ENCODE measurements around the gene GJA5. TPM values are rescaled to one million over a fixed set of nuclear protein-coding genes. Genes with fewer than 3 reads are reported as not detected.

The GJA5 gene
- total RNA-seq, 1 experiment from 2014 or later, result 1.1 TPM

DNA sequence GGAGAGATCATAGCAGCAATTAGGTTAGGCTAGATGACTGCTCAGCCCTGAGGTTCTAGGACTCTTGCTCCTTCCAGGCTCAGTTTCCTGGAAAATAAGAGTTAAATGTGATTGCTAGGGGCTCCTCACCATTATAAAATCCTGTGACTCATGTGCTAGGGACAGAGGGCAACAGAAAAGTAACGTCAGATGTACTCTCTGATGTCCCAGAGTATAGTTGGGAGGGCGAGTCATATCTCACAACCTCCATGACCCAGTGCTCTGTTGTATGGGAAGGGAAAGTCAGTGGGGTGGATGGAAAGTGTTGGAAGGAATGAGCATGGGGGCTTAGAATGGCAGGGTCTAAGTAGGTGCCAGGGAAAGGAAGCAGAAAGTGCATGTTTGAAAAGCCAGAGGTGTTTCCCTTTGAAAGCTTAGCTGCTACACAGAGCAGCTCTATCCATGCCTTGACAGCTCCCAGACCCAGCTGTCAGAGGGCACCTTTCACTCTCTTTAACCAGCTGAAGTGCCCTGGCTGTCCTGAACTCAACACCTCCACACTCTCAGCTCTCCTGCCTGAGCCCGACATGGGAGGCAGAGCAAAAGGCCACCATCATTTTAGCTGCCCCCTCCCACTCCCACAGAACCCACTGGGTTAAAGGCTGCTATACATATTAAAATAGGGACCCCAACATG lies 11.6 kb downstream of the GJA5 start:
- peak; percentile 57 for ATAC-seq
- Histone ChIP-seq H3K27me3 (ENCODE audit: low read length) (no peaks in the 10 kb centered on the region), H3K4me3 (ENCODE audit: low read length) (no peak overlapping the region), H4K20me1 (ENCODE audit: low read length) (no peaks in the 10 kb centered on the region), H3K79me2 (ENCODE audit: low read length) (no peaks in the 10 kb centered on the region), H3K4me1 (ENCODE audit: insufficient read depth, low read length) (peaks cover 33% of the 10 kb centered on the region), H3K4me2 (ENCODE audit: low read length) (no peak overlapping the region), H3K9me3 (ENCODE audit: low read length) (no peaks in the 10 kb centered on the region), H3K9me2 (replicated peaks; ENCODE audit: low read length) (no peaks in the 10 kb centered on the region), H3K36me3 (ENCODE audit: low read depth, low read length) (no peaks in the 10 kb centered on the region), H3F3A (ENCODE audit: low read length, unreplicated experiment) (no peaks in the 10 kb centered on the region), H3K27ac (ENCODE audit: low read length) (peak overlapping the region; percentile 21), H3K9ac (ENCODE audit: low read length) (no peak overlapping the region), H2AFZ (ENCODE audit: low read length) (no peak overlapping the region)
- peak; percentile 50 for DNase-seq
- ChIA-PET POLR2A (ENCODE audit: unreplicated experiment) (no interaction called here), CTCF (no interaction called here)
- intact Hi-C loops (cut with micrococcal nuclease), result no loop called here
- no TSS peak for BruUV-seq (replicated peaks)
- TF ChIP-seq EZH2phosphoT487 (IDR thresholded peaks at IDR 0.05; ENCODE audit: borderline replicate concordance, low read length), result no peak
- no peak for TF ChIP-seq EZH2 (IDR thresholded peaks at IDR 0.05; ENCODE audit: low read length, unreplicated experiment)
- TF ChIP-seq, protein P1, sequence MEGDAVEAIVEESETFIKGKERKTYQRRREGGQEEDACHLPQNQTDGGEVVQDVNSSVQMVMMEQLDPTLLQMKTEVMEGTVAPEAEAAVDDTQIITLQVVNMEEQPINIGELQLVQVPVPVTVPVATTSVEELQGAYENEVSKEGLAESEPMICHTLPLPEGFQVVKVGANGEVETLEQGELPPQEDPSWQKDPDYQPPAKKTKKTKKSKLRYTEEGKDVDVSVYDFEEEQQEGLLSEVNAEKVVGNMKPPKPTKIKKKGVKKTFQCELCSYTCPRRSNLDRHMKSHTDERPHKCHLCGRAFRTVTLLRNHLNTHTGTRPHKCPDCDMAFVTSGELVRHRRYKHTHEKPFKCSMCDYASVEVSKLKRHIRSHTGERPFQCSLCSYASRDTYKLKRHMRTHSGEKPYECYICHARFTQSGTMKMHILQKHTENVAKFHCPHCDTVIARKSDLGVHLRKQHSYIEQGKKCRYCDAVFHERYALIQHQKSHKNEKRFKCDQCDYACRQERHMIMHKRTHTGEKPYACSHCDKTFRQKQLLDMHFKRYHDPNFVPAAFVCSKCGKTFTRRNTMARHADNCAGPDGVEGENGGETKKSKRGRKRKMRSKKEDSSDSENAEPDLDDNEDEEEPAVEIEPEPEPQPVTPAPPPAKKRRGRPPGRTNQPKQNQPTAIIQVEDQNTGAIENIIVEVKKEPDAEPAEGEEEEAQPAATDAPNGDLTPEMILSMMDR (conservative IDR thresholded peaks at IDR 0.05; ENCODE audit: low read depth, low read length), result no peak

DNA sequence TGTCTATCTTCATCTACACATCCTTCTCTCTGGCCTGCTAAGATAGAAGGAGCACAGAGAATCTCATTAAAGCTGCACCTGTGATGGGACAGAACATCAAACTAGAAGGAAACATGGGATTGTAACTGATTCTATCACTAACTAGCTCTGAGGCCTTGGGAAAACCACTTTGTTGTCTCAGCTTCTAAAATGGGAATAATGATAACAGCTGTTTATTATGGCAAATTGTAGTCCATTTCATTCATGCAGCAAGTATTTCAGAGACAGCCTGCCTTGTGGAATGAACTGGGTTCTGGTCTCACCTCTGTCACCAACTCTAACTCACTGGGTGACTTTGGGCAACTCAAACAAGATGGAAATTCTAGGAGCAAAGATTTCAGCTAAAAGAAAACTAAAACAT lies 12.4 kb downstream of the GJA5 start:
- no peak for DNase-seq
- intact Hi-C loops (cut with micrococcal nuclease), result no loop called here
- H3K9ac ChIP-seq (ENCODE audit: low read length), result no peak overlapping the region
- peaks cover 33% of the 10 kb centered on the region for H3K4me1 ChIP-seq (ENCODE audit: insufficient read depth, low read length)
- ChIA-PET CTCF (no interaction called here), POLR2A (ENCODE audit: unreplicated experiment) (no interaction called here)
- ATAC-seq, result no peak
- no peaks in the 10 kb centered on the region for H3K36me3 ChIP-seq (ENCODE audit: low read depth, low read length)
- H3K4me3 ChIP-seq (ENCODE audit: low read length), result no peak overlapping the region
- no peak for TF ChIP-seq EZH2 (IDR thresholded peaks at IDR 0.05; ENCODE audit: low read length, unreplicated experiment)
- TF ChIP-seq, protein P1 (conservative IDR thresholded peaks at IDR 0.05; ENCODE audit: low read depth, low read length), result no peak
- no peaks in the 10 kb centered on the region for H3F3A ChIP-seq (ENCODE audit: low read length, unreplicated experiment)
- no TSS peak for BruUV-seq (replicated peaks)
- no peaks in the 10 kb centered on the region for H3K9me3 ChIP-seq (ENCODE audit: low read length)
- no peak overlapping the region for H3K4me2 ChIP-seq (ENCODE audit: low read length)
- H3K27ac ChIP-seq (ENCODE audit: low read length), result no peak overlapping the region
- no peaks in the 10 kb centered on the region for H4K20me1 ChIP-seq (ENCODE audit: low read length)
- no peaks in the 10 kb centered on the region for H3K79me2 ChIP-seq (ENCODE audit: low read length)
- no peak overlapping the region for H2AFZ ChIP-seq (ENCODE audit: low read length)
- H3K9me2 ChIP-seq (replicated peaks; ENCODE audit: low read length), result no peaks in the 10 kb centered on the region
- no peaks in the 10 kb centered on the region for H3K27me3 ChIP-seq (ENCODE audit: low read length)

DNA sequence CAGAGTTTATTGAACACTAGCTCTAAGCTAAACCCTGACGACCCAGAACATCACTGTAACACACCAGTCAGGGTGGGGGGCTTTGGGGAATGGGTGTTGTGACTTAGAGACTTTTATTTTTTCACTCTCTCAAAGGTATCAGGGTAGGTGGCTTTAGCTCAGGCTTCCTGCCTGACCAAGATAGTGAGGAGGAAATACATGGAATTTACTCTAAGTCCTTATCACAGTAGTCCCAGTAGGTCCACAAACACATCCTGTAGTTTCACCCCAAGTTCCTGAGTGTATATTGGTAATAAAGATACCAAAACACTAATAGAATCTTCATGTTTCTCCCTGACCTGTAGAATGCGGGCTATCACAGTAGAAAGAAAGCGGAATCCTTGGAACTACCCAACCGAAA lies 15.1 kb downstream of the GJA5 start:
- TF ChIP-seq EZH2phosphoT487 (IDR thresholded peaks at IDR 0.05; ENCODE audit: borderline replicate concordance, low read length) (no peak), EZH2 (IDR thresholded peaks at IDR 0.05; ENCODE audit: low read length, unreplicated experiment) (no peak)
- TF ChIP-seq, protein P1 (conservative IDR thresholded peaks at IDR 0.05; ENCODE audit: low read depth, low read length), result no peak
- no peaks in the 10 kb centered on the region for H3K27me3 ChIP-seq (ENCODE audit: low read length)
- H3K9me2 ChIP-seq (replicated peaks; ENCODE audit: low read length), result no peaks in the 10 kb centered on the region
- no peaks in the 10 kb centered on the region for H3K36me3 ChIP-seq (ENCODE audit: low read depth, low read length)
- no peak overlapping the region for H3K9ac ChIP-seq (ENCODE audit: low read length)
- H3K9me3 ChIP-seq (ENCODE audit: low read length), result no peaks in the 10 kb centered on the region
- DNase-seq (no peak), ATAC-seq (no peak)
- no peak overlapping the region for H3K27ac ChIP-seq (ENCODE audit: low read length)
- no peaks in the 10 kb centered on the region for H4K20me1 ChIP-seq (ENCODE audit: low read length)
- intact Hi-C loops (cut with micrococcal nuclease), result no loop called here
- POLR2A ChIA-PET (ENCODE audit: unreplicated experiment), result no interaction called here
- H3K4me2 ChIP-seq (ENCODE audit: low read length), result no peak overlapping the region
- peaks cover 23% of the 10 kb centered on the region for H3K4me1 ChIP-seq (ENCODE audit: insufficient read depth, low read length)
- CTCF ChIA-PET, result no interaction called here
- BruUV-seq (replicated peaks), result no TSS peak
- no peaks in the 10 kb centered on the region for H3K79me2 ChIP-seq (ENCODE audit: low read length)
- H3K4me3 ChIP-seq (ENCODE audit: low read length), result no peak overlapping the region
- no peaks in the 10 kb centered on the region for H3F3A ChIP-seq (ENCODE audit: low read length, unreplicated experiment)
- H2AFZ ChIP-seq (ENCODE audit: low read length), result no peak overlapping the region
